Esophagus muscularis mucosa (tissue), 3 donors: ENCODE results near the gene NFASC.

Experiments
- POLR2A ChIP-seq: fragments of 450-650 bp; IDR thresholded peaks from one replicate; pipeline ENCODE4 v1.6.1; 2017; ENCODE audit warnings: antibody characterized with exemption, moderate library complexity, mild to moderate bottlenecking, low read depth
- POLR2AphosphoS5 ChIP-seq, 2 donors: sonication (generic); formaldehyde crosslinking; IDR thresholded peaks; one replicate each; pipeline ENCODE4 v1.6.1; 2017; ENCODE audit warnings: antibody characterized with exemption in 2 of 2
- TF ChIP-seq, protein P1 (sequence below), 3 experiments: fragments of 200-600 bp in 2 of 3; fragments of 450-650 bp in 1 of 3; sonication (generic) in 2 of 3; IDR thresholded peaks; one replicate each; pipeline ENCODE4 v1.5.1; 2017 to 2019; ENCODE audit warnings: antibody characterized with exemption in 3 of 3, mild to moderate bottlenecking in 2 of 3, moderate library complexity in 1 of 3

DNA sequence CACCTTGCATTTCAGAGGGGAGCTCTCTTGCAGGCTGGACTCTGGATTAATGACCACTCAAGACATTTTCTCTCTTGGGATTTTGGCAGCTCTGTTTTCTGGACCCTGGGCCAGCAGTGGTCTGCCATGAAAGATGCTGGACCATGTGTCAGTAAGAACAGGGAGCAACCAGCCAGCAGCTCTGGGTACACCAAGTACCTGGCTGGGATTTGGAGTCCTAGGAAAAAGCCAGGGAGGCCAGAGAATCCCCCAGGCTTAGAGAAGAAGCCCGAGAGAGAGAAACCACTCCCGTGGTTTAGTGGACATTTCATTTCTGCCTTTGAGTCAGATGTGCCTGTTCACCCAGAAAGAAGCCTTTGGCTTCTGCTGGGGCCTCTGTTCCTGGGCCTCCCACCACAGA lies 2.5 kb downstream of the NFASC start:
- TF ChIP-seq, protein P1, sequence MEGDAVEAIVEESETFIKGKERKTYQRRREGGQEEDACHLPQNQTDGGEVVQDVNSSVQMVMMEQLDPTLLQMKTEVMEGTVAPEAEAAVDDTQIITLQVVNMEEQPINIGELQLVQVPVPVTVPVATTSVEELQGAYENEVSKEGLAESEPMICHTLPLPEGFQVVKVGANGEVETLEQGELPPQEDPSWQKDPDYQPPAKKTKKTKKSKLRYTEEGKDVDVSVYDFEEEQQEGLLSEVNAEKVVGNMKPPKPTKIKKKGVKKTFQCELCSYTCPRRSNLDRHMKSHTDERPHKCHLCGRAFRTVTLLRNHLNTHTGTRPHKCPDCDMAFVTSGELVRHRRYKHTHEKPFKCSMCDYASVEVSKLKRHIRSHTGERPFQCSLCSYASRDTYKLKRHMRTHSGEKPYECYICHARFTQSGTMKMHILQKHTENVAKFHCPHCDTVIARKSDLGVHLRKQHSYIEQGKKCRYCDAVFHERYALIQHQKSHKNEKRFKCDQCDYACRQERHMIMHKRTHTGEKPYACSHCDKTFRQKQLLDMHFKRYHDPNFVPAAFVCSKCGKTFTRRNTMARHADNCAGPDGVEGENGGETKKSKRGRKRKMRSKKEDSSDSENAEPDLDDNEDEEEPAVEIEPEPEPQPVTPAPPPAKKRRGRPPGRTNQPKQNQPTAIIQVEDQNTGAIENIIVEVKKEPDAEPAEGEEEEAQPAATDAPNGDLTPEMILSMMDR (IDR thresholded peaks at IDR 0.05), result no peak
- TF ChIP-seq POLR2A, result no peak
- no peak for TF ChIP-seq POLR2AphosphoS5 (IDR thresholded peaks at IDR 0.05)
